KMS-11 (cell line): ENCODE data around the gene GSC2.

Source experiments
- H2AFZ ChIP-seq: fragments of 200-600 bp; sonication (generic); 2 replicates; pipeline ENCODE4 v1.6.1; 2016; ENCODE audit warnings: antibody characterized with exemption, mixed run types, low read depth
- H3K27ac ChIP-seq: fragments of 200-600 bp; sonication (generic); 2 replicates; pipeline ENCODE4 v1.6.1; 2016; ENCODE audit warnings: mild to moderate bottlenecking, mixed run types
- H3K27me3 ChIP-seq: fragments of 200-600 bp; sonication (generic); 2 replicates; pipeline ENCODE4 v1.6.1; 2017; ENCODE audit warnings: mild to moderate bottlenecking, low read depth, mixed run types, moderate library complexity; ENCODE audit not compliant: insufficient read depth
- H3K36me3 ChIP-seq: fragments of 200-600 bp; sonication (generic); 2 replicates; pipeline ENCODE4 v1.6.1; 2017; ENCODE audit warnings: mild to moderate bottlenecking, mixed run types; ENCODE audit not compliant: insufficient read depth
- H3K4me1 ChIP-seq: fragments of 200-600 bp; sonication (generic); 2 replicates; pipeline ENCODE4 v1.6.1; 2016; ENCODE audit warnings: mild to moderate bottlenecking, low read depth, mixed run types; ENCODE audit not compliant: poor library complexity, severe bottlenecking
- H3K4me2 ChIP-seq: fragments of 200-600 bp; sonication (generic); 2 replicates; pipeline ENCODE4 v1.7.0; 2016; ENCODE audit warnings: mild to moderate bottlenecking, mixed run types
- H3K4me3 ChIP-seq: fragments of 200-600 bp; sonication (generic); IDR thresholded peaks from 2 replicates; pipeline ENCODE4 v1.6.1; 2017; ENCODE audit warnings: low read depth, low read length, mixed read lengths; ENCODE audit not compliant: insufficient read depth
- H3K79me2 ChIP-seq: fragments of 200-600 bp; sonication (generic); 2 replicates; pipeline ENCODE4 v1.6.1; 2016; ENCODE audit warnings: low read depth, mixed run types; ENCODE audit not compliant: insufficient read depth
- H3K9ac ChIP-seq: fragments of 200-600 bp; sonication (generic); 2 replicates; pipeline ENCODE4 v1.6.1; 2016; ENCODE audit warnings: mild to moderate bottlenecking, mixed run types
- H4K20me1 ChIP-seq: fragments of 200-600 bp; sonication (generic); 2 replicates; pipeline ENCODE4 v1.6.1; 2016; ENCODE audit warnings: mild to moderate bottlenecking, mixed run types; ENCODE audit not compliant: insufficient read depth
- CTCF ChIP-seq: fragments of 200-600 bp; sonication (generic); conservative IDR thresholded peaks from 2 replicates; pipeline ENCODE4 v1.6.1; 2017; ENCODE audit warnings: low read depth, mild to moderate bottlenecking, antibody characterized with exemption, low read length, moderate library complexity, mixed read lengths

GSC2 gene

GRCh38 chr22:19122752-19123492, 27.2 kb downstream of the GSC2 start:
- Histone ChIP-seq H3K9ac (no peak overlapping the region), H3K27ac (no peak overlapping the region)

GRCh38 chr22:19122143-19122751, 27.8 kb downstream of the GSC2 start, which contains the start of gene DGCR2:
Gene DGCR2, minus strand, starts transcription at chr22:19122412. Its CDS starts 206 bp downstream, at chr22:19122206.
- Histone ChIP-seq H3K4me3 (no peak within 1 kb of the TSS), H3K36me3 (no peaks in the 10 kb centered on the region), H3K79me2 (peaks cover 35% of the 10 kb centered on the region), H3K4me1 (peaks cover 39% of the 10 kb centered on the region), H3K27ac (peak within 1 kb of the TSS; percentile 48; the same call in 1 of the 2 replicates), H3K4me2 (peak within 1 kb of the TSS; percentile 77), H2AFZ (peak within 1 kb of the TSS; percentile 87), H3K9ac (peak within 1 kb of the TSS; percentile 60; the same call in 1 of the 2 replicates), H3K27me3 (no peaks in the 10 kb centered on the region), H4K20me1 (peaks cover 11% of the 10 kb centered on the region; the same call in 1 of the 2 replicates)
- no peak for TF ChIP-seq CTCF

More at GRCh38 chr22:19122752-19123492, 27.2 kb downstream of the GSC2 start:
- Histone ChIP-seq H3K4me2 (peak overlapping the region; percentile 71), H3K36me3 (no peaks in the 10 kb centered on the region), H4K20me1 (peaks cover 5% of the 10 kb centered on the region; the same call in 1 of the 2 replicates), H2AFZ (peak overlapping the region; percentile 87), H3K4me3 (no peak overlapping the region), H3K4me1 (peaks cover 32% of the 10 kb centered on the region), H3K79me2 (peaks cover 28% of the 10 kb centered on the region), H3K27me3 (no peaks in the 10 kb centered on the region)
- no peak for TF ChIP-seq CTCF

- Histone ChIP-seq H3K4me3 (no peak overlapping the region), H3K27me3 (no peaks in the 10 kb centered on the region), H3K79me2 (peaks cover 41% of the 10 kb centered on the region), H3K36me3 (no peaks in the 10 kb centered on the region), H3K27ac (peak overlapping the region; percentile 48; the same call in 1 of the 2 replicates), H3K9ac (peak overlapping the region; percentile 60; the same call in 1 of the 2 replicates), H3K4me1 (peaks cover 40% of the 10 kb centered on the region), H3K4me2 (peak overlapping the region; percentile 77), H4K20me1 (peaks cover 14% of the 10 kb centered on the region; the same call in 1 of the 2 replicates), H2AFZ (peak overlapping the region; percentile 41)
- no peak for TF ChIP-seq CTCF
These were observed 28.4 kb downstream of the GSC2 start for GRCh38 chr22:19121631-19122142.

- Histone ChIP-seq H3K4me1 (peaks cover 46% of the 10 kb centered on the region), H3K4me2 (peak overlapping the region; percentile 77)
These were observed 29.1 kb downstream of the GSC2 start for GRCh38 chr22:19120829-19121630.

More at GRCh38 chr22:19120829-19121630, 29.1 kb downstream of the GSC2 start:
- H3K36me3 ChIP-seq: no peaks in the 10 kb centered on the region
- H3K27me3 ChIP-seq: no peaks in the 10 kb centered on the region
- no peak overlapping the region for H3K27ac ChIP-seq
- H3K9ac ChIP-seq: peak overlapping the region; percentile 60; the same call in 1 of the 2 replicates
- peaks cover 47% of the 10 kb centered on the region for H3K79me2 ChIP-seq
- no peak overlapping the region for H3K4me3 ChIP-seq
- peak overlapping the region; percentile 41; the same call in 1 of the 2 replicates for H2AFZ ChIP-seq
- no peak for TF ChIP-seq CTCF
- H4K20me1 ChIP-seq: peaks cover 18% of the 10 kb centered on the region; the same call in 1 of the 2 replicates
